OCI-LY3 (cell line): ENCODE results near the gene PRR18.

Experiments
- H2AFZ ChIP-seq: fragments of 200-600, 300-600 bp; shearing (Covaris generic); 2 replicates; pipeline ENCODE4 v1.6.0; 2014; ENCODE audit warnings: antibody characterized with exemption, low read depth, low read length
- H3K27ac ChIP-seq: fragments of 200-600, 300-600 bp; sonication (generic); 2 replicates; pipeline ENCODE4 v1.5.1; 2014; ENCODE audit warnings: mild to moderate bottlenecking, low read length, moderate library complexity, mixed read lengths
- H3K27me3 ChIP-seq: fragments of 200-600, 300-600 bp; sonication (generic); 2 replicates; pipeline ENCODE4 v1.6.1; 2014; ENCODE audit warnings: low read depth, low read length, mixed read lengths
- H3K36me3 ChIP-seq: fragments of 200-600, 300-600 bp; sonication (generic); replicated peaks from 2 replicates; pipeline ENCODE3; 2014; ENCODE audit warnings: low read depth, low read length, mixed read lengths
- H3K4me1 ChIP-seq: fragments of 300-600, 200-600 bp; sonication (generic); 2 replicates; pipeline ENCODE4 v1.6.1; 2014; ENCODE audit warnings: low read length, mixed read lengths
- H3K4me2 ChIP-seq: fragments of 200-600, 300-600 bp; sonication (generic); 2 replicates; pipeline ENCODE4 v1.6.1; 2014; ENCODE audit warnings: low read length, mixed read lengths
- H3K4me3 ChIP-seq: fragments of 300-600, 200-600 bp; sonication (generic); 2 replicates; pipeline ENCODE4 v1.5.1; 2014; ENCODE audit warnings: antibody characterized with exemption, mild to moderate bottlenecking, low read length, moderate library complexity
- H3K79me2 ChIP-seq: fragments of 300-600, 200-600 bp; shearing (Covaris generic); 2 replicates; pipeline ENCODE4 v1.6.1; 2014; ENCODE audit warnings: mild to moderate bottlenecking, low read length, mixed read lengths
- H3K9ac ChIP-seq: fragments of 300-600, 200-600 bp; shearing (Covaris generic); 2 replicates; pipeline ENCODE4 v1.6.0; 2014; ENCODE audit warnings: mild to moderate bottlenecking, low read length, moderate library complexity
- H3K9me3 ChIP-seq: fragments of 200-600, 300-600 bp; shearing (Covaris generic); 2 replicates; pipeline ENCODE4 v1.6.1; 2014; ENCODE audit warnings: low read length, mixed read lengths; ENCODE audit not compliant: insufficient read depth
- H4K20me1 ChIP-seq: fragments of 200-600, 300-600 bp; sonication (generic); 2 replicates; pipeline ENCODE4 v1.6.1; 2016; ENCODE audit warnings: low read length, mixed read lengths; ENCODE audit not compliant: insufficient read depth
- EZH2phosphoT487 ChIP-seq: fragments of 200-600 bp; shearing (Covaris generic); IDR thresholded peaks from 2 replicates; pipeline ENCODE4 v1.6.1; 2018; ENCODE audit warnings: antibody characterized with exemption, mixed run types, low read depth
- TF ChIP-seq, protein P1 (sequence below): fragments of 200-600, 300-600 bp; sonication (generic); IDR thresholded peaks from 2 replicates; pipeline ENCODE4 v1.5.1; 2014; ENCODE audit warnings: antibody characterized with exemption, low read length, low read depth

Gene PRR18

DNA sequence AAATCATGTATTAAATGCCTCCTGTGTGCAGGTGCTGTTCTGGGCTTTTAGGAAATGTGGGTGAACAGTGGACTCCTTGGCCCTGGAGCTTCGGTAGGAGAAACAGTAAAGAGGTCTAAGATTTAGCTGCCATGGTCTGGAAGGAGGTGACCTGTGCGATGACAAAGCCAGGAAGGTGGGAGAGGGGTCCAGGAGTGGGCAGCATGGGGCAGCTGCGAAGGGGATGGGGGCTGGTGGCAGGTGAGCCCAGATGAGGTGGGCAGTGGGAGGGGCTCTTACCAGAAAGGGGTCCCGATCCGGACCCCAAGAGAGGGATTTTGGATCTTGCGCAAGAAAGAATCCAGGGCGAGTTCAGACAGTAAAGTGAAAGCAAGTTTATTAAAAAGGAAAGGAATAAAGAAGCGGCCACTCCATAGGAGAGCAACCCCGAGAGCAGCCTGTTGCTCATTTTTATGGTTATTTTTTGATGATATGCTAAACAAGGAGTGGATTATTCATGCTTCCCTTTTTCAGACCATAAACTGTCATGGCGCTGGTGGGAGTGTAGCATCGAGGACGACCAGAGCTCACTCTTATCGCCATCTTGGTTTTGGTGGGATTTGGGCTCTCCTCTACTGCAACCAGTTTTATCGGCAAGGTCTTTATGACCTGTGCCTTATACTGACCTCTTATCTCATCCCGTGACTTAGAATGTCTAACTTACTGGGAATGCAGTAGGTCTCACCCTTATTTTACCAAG is 38.7 kb downstream of the PRR18 start:
- no peaks in the 10 kb centered on the region for H3K4me1 ChIP-seq
- TF ChIP-seq EZH2phosphoT487, result no peak
- TF ChIP-seq, protein P1, sequence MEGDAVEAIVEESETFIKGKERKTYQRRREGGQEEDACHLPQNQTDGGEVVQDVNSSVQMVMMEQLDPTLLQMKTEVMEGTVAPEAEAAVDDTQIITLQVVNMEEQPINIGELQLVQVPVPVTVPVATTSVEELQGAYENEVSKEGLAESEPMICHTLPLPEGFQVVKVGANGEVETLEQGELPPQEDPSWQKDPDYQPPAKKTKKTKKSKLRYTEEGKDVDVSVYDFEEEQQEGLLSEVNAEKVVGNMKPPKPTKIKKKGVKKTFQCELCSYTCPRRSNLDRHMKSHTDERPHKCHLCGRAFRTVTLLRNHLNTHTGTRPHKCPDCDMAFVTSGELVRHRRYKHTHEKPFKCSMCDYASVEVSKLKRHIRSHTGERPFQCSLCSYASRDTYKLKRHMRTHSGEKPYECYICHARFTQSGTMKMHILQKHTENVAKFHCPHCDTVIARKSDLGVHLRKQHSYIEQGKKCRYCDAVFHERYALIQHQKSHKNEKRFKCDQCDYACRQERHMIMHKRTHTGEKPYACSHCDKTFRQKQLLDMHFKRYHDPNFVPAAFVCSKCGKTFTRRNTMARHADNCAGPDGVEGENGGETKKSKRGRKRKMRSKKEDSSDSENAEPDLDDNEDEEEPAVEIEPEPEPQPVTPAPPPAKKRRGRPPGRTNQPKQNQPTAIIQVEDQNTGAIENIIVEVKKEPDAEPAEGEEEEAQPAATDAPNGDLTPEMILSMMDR, result no peak
- no peak overlapping the region for H2AFZ ChIP-seq
- H3K36me3 ChIP-seq, result no peaks in the 10 kb centered on the region
- no peak overlapping the region for H3K9ac ChIP-seq
- no peak overlapping the region for H3K4me3 ChIP-seq
- H3K4me2 ChIP-seq, result no peak overlapping the region
- H3K27ac ChIP-seq, result no peak overlapping the region
- no peaks in the 10 kb centered on the region for H4K20me1 ChIP-seq
- no peaks in the 10 kb centered on the region for H3K9me3 ChIP-seq
- no peaks in the 10 kb centered on the region for H3K79me2 ChIP-seq
- H3K27me3 ChIP-seq, result peaks cover 7% of the 10 kb centered on the region

DNA sequence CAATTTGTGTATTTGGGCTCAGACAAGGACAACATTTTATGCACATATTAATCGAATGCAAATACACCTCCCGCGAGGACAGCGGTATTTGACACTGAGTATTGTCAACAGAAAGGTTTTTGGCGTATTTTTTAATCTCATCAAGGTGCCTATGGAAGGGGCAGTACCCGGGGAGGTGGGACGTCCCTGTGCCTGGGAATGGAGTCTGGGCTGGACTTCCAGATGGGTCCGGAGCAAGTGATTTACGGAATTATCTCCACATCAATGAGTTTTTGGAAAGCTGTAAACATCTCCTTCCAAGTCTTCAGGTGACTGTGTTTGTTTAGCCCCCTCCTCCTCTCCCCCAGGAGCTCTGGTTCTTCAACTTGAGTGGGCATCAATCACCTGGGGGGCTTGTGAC is 39.8 kb downstream of the PRR18 start:
- no peaks in the 10 kb centered on the region for H3K4me1 ChIP-seq
- no peak overlapping the region for H3K4me2 ChIP-seq
- no peak overlapping the region for H3K27ac ChIP-seq
- no peaks in the 10 kb centered on the region for H3K9me3 ChIP-seq
- no peaks in the 10 kb centered on the region for H4K20me1 ChIP-seq
- H3K27me3 ChIP-seq, result no peaks in the 10 kb centered on the region
- no peaks in the 10 kb centered on the region for H3K79me2 ChIP-seq
- TF ChIP-seq, protein P1, result no peak
- no peak for TF ChIP-seq EZH2phosphoT487
- H3K4me3 ChIP-seq, result no peak overlapping the region
- H2AFZ ChIP-seq, result no peak overlapping the region
- no peaks in the 10 kb centered on the region for H3K36me3 ChIP-seq
- H3K9ac ChIP-seq, result no peak overlapping the region

DNA sequence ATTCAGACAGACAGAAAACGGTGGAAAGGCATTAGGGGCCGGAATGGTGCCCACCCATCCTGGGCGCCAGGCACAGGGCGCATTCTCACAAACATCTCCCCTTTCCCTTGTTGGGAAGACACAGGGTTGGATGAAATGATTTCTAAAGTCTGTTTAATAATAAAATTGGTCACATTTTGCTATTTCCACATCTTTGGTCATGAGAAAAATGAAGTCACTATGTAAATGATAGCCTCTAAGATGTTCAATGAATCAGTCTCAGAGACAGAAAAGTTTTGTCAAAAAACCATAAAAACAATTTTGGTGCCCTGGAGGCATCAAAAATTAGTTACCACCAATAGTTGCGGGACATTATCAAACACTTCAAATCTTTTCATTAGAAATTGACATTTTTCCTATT is 40.7 kb downstream of the PRR18 start:
- no peak overlapping the region for H3K27ac ChIP-seq
- no peaks in the 10 kb centered on the region for H3K79me2 ChIP-seq
- no peak overlapping the region for H3K9ac ChIP-seq
- H3K4me1 ChIP-seq, result no peaks in the 10 kb centered on the region
- H3K36me3 ChIP-seq, result no peaks in the 10 kb centered on the region
- no peaks in the 10 kb centered on the region for H3K27me3 ChIP-seq
- no peak overlapping the region for H3K4me3 ChIP-seq
- no peak overlapping the region for H2AFZ ChIP-seq
- no peaks in the 10 kb centered on the region for H3K9me3 ChIP-seq
- no peak overlapping the region for H3K4me2 ChIP-seq
- H4K20me1 ChIP-seq, result no peaks in the 10 kb centered on the region
- TF ChIP-seq, protein P1, result no peak
- TF ChIP-seq EZH2phosphoT487, result no peak

DNA sequence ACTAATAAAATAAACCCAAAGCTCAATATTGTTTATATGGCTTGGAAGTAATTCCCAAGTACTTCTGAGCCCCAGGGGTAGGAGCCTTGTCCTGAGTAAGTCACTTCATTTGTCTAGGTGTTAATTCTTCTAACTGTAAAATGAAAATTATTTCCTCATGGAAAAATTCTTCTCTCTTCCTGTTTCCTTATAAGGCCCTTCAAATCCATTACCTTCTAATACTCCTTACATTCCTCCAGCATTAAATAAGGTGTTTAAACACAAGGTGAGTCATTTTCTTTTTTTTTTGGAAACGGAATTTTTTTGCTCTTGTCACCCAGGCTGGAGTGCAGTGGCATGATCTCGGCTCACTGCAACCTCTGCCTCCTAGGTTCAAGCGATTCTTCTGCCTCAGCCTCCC is 41.9 kb downstream of the PRR18 start:
- Histone ChIP-seq H3K36me3 (no peaks in the 10 kb centered on the region), H3K9ac (no peak overlapping the region), H3K9me3 (no peaks in the 10 kb centered on the region), H2AFZ (no peak overlapping the region), H3K4me2 (no peak overlapping the region), H3K4me3 (no peak overlapping the region), H3K27ac (no peak overlapping the region), H4K20me1 (no peaks in the 10 kb centered on the region), H3K79me2 (no peaks in the 10 kb centered on the region), H3K4me1 (no peaks in the 10 kb centered on the region), H3K27me3 (no peaks in the 10 kb centered on the region)
- TF ChIP-seq EZH2phosphoT487, result no peak
- TF ChIP-seq, protein P1, result no peak
